ENCODE measurements around the gene OPCML.

The OPCML gene

DNA sequence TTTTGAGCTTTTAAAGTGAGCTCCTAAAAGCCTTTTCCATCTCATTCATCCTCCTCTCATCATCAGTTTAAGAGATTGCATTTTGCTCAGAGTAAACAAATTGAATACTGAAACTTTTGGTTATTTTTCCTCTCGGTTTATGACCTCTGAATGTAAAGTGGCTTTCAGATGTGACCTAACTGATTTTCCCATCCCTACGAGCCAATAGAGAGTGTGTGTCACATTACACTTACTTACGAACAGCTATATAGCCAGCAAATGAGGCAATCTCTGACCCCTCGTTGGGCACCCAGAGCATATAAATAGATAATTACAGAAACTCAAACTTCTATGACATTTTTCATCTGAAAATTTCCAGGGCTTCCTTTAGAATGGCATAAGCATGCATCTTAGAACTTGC, 317.7 kb downstream of the OPCML start:
- TF ChIP-seq, protein P1, sequence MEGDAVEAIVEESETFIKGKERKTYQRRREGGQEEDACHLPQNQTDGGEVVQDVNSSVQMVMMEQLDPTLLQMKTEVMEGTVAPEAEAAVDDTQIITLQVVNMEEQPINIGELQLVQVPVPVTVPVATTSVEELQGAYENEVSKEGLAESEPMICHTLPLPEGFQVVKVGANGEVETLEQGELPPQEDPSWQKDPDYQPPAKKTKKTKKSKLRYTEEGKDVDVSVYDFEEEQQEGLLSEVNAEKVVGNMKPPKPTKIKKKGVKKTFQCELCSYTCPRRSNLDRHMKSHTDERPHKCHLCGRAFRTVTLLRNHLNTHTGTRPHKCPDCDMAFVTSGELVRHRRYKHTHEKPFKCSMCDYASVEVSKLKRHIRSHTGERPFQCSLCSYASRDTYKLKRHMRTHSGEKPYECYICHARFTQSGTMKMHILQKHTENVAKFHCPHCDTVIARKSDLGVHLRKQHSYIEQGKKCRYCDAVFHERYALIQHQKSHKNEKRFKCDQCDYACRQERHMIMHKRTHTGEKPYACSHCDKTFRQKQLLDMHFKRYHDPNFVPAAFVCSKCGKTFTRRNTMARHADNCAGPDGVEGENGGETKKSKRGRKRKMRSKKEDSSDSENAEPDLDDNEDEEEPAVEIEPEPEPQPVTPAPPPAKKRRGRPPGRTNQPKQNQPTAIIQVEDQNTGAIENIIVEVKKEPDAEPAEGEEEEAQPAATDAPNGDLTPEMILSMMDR (IDR thresholded peaks at IDR 0.05): no peak

DNA sequence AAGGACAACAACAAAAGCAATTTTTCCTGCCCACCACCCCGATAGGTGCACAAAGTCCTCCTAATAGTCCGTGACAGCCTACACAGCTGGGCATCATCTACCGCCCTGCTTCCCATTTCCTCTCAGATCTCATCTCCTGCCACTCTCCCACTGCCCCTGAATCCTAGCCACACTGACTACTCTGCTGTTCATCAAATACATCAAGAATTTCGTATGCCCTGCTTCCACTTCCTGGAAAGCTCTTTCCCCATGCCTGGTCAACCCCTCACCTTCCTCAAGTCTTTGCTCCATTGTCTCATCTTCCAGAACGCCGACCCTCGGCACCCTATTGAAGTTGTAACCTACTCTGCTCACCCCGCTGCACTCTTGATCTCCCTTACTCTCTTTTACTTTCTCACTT, 320.1 kb downstream of the OPCML start:
- TF ChIP-seq, protein P1 (IDR thresholded peaks at IDR 0.05): no peak

DNA sequence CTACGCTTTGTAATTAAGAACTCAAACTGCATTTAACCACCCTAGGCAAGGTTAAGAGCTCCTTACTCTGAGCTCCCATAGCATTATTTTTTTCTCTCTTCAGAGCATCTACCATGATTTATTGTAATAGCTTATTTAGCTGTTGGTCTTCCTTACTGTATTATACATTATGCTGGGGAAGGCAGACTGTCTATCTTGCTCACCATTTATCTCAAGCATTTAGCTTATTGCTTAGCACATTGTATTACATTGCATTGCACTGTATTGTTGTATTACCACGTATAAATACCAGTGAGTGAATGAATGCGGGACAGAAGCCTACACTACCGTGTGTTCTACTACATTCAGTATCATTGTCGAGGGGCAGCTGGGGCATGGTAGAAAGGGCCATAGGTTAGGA, 324.3 kb downstream of the OPCML start:
- TF ChIP-seq, protein P1 (IDR thresholded peaks at IDR 0.05): no peak

DNA sequence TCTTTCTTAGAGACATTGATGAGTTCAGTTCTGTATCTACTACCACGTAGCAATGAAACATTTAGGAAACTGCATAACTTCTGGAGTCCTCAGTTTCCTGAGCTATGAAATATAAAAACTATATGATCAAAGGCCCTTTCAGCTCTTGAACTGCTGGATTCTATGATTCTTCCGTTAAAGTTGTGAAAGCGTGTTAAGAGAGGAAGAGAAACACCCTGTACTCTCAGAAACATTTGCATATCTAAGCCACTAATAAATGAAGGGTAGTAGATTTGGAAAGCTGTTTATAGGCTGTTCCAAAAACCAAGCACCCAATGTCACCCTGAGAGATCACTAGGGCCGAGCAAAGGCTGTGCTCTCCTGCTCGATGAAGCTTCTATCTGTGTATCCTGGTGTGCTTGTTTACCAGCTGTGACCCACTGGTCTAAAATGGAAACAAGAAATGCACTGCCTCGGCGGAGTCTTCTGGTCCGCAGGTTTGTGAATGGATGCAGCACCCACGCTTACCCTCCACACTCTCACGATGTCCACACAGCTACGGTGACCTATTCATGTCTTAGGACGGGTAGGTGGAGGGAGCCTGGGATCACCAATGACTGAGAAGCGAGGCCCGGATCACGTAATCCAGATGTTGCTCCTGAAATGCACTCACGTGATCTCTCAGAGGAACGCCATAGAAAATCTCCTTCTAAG, 325.8 kb downstream of the OPCML start:
- TF ChIP-seq, protein P1 (IDR thresholded peaks at IDR 0.05): no peak

DNA sequence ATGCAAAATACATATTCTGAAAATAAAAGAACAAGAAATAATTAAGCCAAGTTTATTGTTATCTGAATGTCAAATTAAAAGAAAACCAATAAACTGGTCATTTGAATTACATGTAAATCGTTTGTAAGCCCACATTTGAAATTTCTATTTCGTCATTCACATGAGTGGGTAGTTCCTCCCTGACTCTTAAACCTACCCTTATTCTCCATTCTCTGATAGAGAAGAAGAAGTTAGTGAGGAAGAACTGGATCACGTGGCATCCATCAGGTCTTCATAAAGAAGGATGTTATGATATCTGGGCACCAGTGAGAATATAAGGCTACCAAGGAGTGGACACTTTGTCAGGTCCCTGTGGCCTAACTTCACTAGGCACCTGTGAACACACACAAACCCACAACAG, 328.1 kb downstream of the OPCML start:
- TF ChIP-seq, protein P1 (IDR thresholded peaks at IDR 0.05): no peak

DNA sequence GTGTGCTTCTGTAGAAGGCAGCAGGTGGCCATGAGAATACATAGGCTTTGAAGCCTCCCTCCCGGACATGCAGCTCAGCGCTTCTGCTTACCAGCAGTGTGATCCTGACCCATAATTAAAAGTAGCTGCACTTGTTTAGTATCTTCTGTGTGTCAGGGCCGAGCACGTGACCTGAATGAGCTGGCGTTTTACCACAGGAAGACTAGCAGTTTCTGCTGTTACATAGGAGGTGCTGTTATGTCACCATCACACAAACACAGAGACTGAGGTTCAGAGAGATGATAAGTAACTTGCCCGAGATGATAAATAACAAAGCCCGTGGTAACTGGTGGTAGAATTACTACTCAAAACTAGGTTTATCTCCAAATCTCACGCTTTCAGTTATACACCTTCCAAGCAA, 329.5 kb downstream of the OPCML start:
- TF ChIP-seq, protein P1 (IDR thresholded peaks at IDR 0.05): no peak

GRCh38 chr11:133198438-133198837, 333.9 kb downstream of the OPCML start:
- TF ChIP-seq, protein P1 (IDR thresholded peaks at IDR 0.05): no peak

DNA sequence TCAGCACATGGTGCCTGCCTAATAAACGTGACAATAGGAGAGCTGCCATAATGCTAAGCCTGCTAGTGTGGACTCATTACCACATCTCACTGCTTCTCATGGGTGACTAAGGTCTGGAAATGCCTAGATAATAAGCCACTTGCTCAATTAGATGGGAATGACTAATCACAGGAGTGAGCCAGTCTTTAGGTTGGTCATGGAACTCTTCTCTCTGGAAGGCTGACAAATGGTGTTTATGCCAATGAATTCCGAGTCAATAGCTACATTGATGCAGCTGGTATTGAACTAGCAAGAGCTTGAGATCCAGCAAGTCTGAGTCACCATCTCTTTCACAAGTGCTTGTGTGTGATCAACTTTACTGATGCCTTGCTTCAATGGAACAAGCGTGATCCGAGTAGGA, 334.9 kb downstream of the OPCML start:
- TF ChIP-seq, protein P1 (IDR thresholded peaks at IDR 0.05): no peak
